ENCODE results near the gene INIP.
"Not testable (repeated sequence)": the region's sequence is repeated elsewhere in the genome, so short reads cannot be mapped to it uniquely, and the experiment has no call there.

The INIP gene

DNA sequence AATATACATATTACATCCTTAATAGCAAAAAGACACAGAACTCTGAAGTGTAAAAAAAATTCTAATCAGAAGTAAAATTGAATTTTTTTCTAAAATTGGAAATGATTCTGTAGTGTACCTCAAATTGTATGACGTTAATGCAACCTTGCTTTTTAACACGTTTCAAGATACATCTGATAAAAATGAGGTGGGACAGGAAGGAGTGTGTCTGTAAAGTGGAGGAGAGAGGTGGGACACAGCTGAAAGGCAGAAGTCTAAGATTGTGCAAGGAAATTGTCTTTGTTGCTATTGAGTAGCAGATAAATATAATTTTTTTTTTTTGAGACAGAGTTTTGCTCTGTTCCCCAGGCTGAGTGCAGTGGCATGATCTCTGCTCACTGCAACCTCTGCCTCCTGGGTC lies 17.0 kb upstream of the INIP start:
- DNase-seq = no peak

GRCh38 chr9:112731971-112732370 lies 14.1 kb upstream of the INIP start:
- DNase-seq = no peak

DNA sequence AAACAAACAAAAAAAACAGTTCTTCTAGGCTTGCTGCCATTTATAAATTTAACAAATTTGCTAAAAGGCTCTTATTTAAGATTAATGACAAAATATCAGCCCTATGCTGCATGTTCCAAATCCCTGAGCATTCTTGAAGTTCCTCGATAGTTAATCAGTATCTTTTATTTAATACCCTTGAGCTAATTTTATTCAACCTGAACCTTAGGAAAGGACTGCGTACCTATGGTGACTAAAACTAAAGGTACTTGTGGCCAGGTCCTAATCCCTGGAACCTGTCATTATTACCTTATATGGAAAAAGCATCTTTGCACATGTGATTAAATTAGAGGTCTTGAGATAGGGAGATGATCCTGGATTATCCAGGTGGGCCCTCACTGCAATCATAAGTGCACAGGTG lies 10.5 kb upstream of the INIP start:
- DNase-seq = no peak

- no peak for DNase-seq
These were observed 8.5 kb upstream of the INIP start for GRCh38 chr9:112726428-112726827.

DNA sequence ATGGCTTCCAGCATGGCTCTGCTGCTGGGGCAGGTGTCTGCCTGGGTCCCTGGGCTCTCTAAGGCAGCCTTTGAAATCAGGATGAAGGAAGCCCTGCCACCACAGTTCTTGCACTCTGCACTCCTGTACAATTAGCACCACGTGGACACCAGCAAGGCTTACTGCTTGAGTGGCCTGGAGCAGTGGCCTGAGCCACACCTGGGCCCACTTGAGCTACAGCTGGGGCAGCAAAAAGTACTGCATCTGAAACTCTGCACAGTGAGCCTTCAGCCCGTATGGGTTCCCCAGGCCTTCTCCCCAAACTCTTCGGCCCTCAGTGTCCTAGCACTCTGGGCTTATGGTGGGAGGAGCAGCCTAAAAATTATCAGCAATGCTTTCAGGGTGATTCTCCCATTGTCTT lies 8.0 kb upstream of the INIP start:
- no peak for DNase-seq

DNA sequence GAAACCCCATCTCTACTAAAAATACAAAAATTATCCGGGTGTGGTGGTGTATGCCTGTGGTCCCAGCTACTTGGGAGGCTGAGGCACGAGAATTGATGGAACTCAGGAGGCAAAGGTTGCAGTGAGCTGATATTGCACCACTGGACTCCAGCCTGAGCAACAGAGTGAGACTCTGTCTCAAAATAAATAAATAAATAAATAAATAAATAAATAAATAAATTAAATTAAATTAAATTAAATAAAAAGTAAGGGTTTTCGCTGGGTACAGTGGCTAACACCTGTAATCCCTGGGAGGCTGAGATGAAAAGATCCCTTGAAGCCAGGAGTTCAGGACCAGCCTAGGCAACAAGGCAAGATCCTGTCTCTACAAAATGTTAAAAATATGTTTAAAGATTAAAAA lies 4.8 kb upstream of the INIP start:
- not testable (repeated sequence) for DNase-seq

- no peak for DNase-seq
These were observed 2.3 kb upstream of the INIP start for GRCh38 chr9:112720113-112720780.

GRCh38 chr9:112719696-112720095 lies 1.8 kb upstream of the INIP start:
- no peak for DNase-seq

DNA sequence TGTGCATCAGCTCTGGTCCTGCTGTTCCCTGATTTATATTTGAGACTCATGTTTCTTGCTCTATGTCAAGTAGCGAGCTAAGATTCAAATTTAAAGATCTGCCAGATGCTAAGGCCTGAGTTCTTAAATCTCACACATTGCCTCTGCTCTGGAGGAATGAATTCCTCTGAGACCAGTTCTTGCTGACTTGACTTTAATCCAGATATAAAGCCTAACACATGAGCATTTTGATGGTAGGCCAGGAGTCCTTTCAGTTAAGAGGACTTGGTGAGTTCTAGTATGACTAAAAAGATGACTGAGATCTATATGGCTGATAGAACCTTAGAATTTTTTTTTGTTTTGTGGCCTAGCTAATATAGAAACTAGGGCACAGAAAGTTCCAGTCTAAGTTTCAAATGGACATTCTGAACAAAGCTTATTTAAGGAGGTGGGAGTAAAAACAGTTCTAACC lies 1.3 kb upstream of the INIP start:
- DNase-seq = no peak

GRCh38 chr9:112712678-112713077 lies 5.2 kb downstream of the INIP start:
- DNase-seq = no peak

- DNase-seq = no peak
These were observed 6.7 kb downstream of the INIP start for GRCh38 chr9:112711050-112711689.

DNA sequence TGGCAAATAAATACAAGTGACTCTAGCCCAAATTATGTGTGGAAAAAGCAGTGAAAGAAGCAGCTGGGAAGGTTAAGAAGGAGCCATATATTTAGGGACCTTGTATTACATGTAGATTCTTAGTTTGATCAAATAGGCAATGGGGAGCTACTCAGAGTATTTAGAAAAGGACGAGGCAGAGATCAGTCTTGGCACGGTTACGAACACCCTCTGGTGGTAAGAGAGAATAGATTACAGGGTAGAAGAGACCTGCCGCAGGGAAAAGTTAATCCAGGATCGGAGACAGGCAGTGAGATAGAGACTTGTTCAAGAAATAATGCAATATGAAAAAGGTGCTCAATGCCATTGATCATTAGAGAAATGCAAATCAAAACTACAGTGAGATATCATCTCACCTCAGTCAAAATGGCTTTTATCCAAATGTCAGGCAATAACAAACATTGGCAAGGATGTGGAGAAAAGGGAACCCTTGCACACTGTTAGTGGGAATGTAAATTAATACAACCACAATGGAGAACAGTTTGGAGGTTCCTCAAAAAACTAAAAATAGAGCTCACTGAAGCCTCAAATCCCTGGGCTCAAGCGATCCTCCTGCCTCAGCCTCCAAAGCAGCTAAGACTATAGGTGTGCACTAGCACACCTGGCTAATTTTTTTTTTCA lies 12.0 kb downstream of the INIP start:
- DNase-seq = no peak

GRCh38 chr9:112703304-112703703 lies 14.6 kb downstream of the INIP start:
- DNase-seq = no peak

DNA sequence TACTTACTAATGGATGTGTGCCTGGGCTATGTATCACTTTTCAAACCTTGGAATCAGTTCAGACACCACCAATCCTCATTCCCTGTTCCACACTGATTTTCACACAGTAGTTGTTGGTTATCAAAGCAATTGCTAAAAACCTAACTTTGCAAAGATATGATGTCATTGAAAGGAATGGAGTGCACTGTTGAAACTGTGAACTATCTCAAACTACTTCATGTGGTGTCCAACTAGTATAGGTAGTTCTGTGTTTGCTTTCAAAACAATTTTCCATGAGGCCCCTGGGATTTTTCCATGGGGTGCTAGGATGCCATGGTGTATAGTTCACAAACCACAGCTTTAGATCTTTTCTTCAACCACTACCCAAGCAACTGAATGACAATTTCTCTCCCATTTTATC lies 17.8 kb downstream of the INIP start:
- DNase-seq = no peak

DNA sequence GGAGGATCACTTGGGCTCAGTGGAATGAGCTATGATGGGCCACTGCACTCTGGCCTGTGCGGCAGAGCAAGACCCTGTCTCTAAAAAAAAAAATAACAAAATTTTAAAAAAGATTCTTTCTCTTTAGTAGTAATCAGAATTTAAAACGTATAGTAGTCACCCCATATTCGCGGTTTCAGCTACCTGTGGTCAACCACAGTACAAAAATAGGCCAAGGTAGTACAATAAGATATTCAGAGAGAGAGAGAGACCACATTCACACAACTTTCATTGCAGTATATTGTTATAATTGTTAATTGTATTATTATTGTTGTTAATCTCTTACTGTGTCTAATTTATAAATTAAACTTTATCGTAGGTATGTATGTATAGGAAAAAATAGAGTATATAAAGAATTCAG lies 18.7 kb downstream of the INIP start:
- DNase-seq = no peak

GRCh38 chr9:112696461-112696860 lies 21.5 kb downstream of the INIP start:
- DNase-seq = no peak

- no peak for DNase-seq
These were observed 23.0 kb downstream of the INIP start for GRCh38 chr9:112694706-112695555.

DNA sequence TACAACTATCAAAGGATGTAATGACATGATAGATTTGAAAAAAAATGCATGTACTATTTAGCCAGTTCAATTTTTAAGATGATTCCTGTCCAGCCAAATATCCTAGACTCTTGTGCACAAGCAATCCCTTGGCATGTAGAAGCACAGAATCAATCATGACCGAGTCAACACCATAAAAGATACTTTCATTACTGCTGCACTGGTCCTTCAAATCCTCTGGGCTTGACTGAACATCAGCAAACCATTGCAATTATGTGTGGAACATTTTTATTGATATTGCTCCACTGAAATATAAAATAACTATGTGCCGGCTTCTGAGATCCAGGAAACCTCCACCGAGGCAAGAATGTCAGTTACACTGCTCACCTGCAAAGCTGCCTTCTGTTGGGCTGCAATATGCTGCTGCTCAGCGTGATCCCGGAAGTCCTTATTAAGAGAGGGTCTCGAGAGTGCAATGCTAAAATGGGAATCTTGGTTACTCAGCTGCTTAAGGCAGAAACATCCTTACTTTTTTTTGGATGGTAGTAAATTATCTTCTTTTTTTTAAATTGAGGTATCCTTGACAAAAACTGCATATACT lies 28.7 kb downstream of the INIP start:
- no peak for DNase-seq

DNA sequence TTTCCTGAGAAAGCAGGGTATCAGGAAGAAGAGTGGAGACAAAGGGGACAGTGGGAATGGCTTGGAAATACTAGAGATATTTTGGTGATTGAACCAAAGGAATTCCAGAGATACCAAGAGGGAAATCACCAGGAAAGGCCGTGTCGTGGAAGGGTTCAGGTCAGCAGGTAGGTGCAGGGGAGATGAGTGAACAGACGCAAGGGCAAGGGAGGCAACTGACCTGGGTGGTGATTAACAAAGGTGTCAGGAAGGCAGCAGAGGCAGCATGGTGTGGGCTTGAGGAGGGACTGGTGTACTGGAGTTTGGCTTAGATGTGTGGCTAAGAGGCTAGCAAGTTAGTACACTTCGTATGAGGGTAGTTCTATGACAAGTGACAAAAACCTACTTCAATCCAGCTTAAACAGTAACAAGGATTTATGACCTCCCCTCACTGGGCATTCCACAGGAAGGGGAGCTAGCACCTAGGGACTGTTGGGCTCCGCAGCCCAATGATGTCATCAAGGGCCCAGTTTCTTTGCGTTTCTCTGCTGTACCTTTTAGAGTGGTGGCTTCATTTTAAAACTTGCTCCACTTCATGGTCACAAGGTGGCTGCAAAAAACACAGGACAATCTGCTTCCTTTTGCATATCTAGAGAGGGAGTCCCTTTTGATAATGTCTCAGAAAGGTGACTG lies 37.0 kb downstream of the INIP start:
- no peak for DNase-seq

- DNase-seq = no peak
These were observed 40.9 kb downstream of the INIP start for GRCh38 chr9:112677040-112677439.

- DNase-seq = not testable (repeated sequence)
These were observed 44.7 kb downstream of the INIP start for GRCh38 chr9:112673221-112673620.

DNA sequence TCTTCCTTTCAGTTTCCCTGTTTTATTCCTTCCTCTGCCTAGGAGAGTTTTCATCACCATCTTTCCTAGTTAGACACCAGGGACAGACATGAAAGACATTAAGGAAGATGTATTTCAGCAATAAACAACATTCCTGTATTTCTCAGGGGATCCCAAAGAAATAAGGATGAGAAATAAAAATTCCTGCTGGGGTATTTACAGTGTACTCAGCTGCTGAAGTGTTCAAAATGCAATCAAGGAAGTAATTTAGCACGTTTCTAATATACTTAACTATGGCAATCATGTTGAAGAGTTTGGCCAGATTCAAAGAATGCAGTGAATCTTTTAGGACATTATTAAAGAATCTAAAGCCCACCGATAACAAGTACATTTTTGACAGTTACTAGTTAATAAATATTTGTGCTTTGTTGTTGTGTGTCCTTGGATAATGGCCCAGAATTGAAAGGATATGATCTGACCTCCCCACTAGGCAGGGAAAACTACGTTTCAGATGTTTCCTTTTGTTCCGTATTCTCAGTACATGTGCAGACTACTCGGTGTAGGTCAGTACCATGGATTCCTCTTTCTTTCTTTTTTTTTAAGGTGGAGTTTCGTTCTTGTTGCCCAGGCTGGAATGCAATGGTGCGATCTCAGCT lies 46.8 kb downstream of the INIP start:
- DNase-seq = no peak
